ENCODE results near the gene MSRB1. TPM values are rescaled to one million over a fixed set of nuclear protein-coding genes. Genes with fewer than 3 reads are reported as not detected.

The MSRB1 gene
- total and polyA plus RNA-seq, 2 of the 13 experiments (the other 11 are each of a cell fraction or from before 2014, with no cell fraction given), result 32.1 to 75.4 TPM

DNA sequence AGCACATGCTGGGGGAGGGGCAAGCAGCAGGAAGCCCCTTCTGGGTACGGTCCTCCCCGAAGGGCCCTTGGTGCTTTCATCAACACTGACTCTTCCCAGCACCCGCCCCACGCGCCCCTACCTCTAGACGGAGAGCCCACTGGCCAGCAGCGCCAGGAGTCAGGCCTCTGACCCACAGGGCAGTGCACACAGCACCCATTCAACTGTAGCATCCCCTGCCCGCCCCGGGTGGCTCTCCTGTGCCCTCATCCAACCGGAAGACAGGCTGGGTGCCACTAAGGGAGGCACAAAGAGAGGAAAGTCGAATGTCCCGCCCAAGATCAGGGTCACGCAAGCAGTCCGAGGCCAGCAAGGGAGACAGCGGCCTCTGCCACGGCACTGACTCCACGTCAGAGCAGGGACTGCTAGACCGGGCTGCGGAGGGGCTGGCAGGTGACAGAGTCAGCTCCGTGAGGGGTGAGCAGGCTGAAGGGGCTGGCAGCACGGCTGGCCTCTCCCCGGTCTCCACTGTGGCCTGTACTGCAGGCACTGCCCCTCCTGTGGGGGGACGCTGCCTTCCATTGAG, 9.8 kb downstream of the MSRB1 start (continued):
- TF ChIP-seq, protein P1, sequence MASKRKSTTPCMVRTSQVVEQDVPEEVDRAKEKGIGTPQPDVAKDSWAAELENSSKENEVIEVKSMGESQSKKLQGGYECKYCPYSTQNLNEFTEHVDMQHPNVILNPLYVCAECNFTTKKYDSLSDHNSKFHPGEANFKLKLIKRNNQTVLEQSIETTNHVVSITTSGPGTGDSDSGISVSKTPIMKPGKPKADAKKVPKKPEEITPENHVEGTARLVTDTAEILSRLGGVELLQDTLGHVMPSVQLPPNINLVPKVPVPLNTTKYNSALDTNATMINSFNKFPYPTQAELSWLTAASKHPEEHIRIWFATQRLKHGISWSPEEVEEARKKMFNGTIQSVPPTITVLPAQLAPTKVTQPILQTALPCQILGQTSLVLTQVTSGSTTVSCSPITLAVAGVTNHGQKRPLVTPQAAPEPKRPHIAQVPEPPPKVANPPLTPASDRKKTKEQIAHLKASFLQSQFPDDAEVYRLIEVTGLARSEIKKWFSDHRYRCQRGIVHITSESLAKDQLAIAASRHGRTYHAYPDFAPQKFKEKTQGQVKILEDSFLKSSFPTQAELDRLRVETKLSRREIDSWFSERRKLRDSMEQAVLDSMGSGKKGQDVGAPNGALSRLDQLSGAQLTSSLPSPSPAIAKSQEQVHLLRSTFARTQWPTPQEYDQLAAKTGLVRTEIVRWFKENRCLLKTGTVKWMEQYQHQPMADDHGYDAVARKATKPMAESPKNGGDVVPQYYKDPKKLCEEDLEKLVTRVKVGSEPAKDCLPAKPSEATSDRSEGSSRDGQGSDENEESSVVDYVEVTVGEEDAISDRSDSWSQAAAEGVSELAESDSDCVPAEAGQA (IDR thresholded peaks at IDR 0.05; ENCODE audit: low read depth), result no peak
- TF ChIP-seq, protein P1 (CRISPR knock-in tag; IDR thresholded peaks at IDR 0.05; ENCODE audit: borderline replicate concordance), result no peak
- TF ChIP-seq, protein P2, sequence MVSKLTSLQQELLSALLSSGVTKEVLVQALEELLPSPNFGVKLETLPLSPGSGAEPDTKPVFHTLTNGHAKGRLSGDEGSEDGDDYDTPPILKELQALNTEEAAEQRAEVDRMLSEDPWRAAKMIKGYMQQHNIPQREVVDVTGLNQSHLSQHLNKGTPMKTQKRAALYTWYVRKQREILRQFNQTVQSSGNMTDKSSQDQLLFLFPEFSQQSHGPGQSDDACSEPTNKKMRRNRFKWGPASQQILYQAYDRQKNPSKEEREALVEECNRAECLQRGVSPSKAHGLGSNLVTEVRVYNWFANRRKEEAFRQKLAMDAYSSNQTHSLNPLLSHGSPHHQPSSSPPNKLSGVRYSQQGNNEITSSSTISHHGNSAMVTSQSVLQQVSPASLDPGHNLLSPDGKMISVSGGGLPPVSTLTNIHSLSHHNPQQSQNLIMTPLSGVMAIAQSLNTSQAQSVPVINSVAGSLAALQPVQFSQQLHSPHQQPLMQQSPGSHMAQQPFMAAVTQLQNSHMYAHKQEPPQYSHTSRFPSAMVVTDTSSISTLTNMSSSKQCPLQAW (CRISPR knock-in tag; IDR thresholded peaks at IDR 0.05), result no peak
- TF ChIP-seq ZNF672 (CRISPR knock-in tag; IDR thresholded peaks at IDR 0.05) (no peak), ZBTB38 (CRISPR knock-in tag; IDR thresholded peaks at IDR 0.05) (0 out of 2 replicates have a peak, but pooled peaks have one; percentile 35), HNRNPLL (IDR thresholded peaks at IDR 0.05; ENCODE audit: low read depth, low read length, poor library complexity, severe bottlenecking) (peak; percentile 20), ZSCAN12 (CRISPR knock-in tag; IDR thresholded peaks at IDR 0.05) (no peak), ZNF101 (CRISPR knock-in tag; IDR thresholded peaks at IDR 0.05; ENCODE audit: borderline replicate concordance, low read depth) (no peak), SP140L (CRISPR knock-in tag; IDR thresholded peaks at IDR 0.05; ENCODE audit: borderline replicate concordance) (no peak), TCF7L2 (IDR thresholded peaks at IDR 0.05; ENCODE audit: low read depth, low read length) (no peak), ZMYM2 (CRISPR knock-in tag; IDR thresholded peaks at IDR 0.05) (no peak), HMG20A (CRISPR knock-in tag; IDR thresholded peaks at IDR 0.05; ENCODE audit: borderline replicate concordance) (no peak), TSC22D2 (CRISPR knock-in tag; IDR thresholded peaks at IDR 0.05; ENCODE audit: borderline replicate concordance) (no peak), ZFY (CRISPR knock-in tag; IDR thresholded peaks at IDR 0.05) (0 out of 2 replicates have a peak, but pooled peaks have one; percentile 26), NBN (conservative IDR thresholded peaks at IDR 0.05) (no peak), FOSL1 (CRISPR knock-in tag; IDR thresholded peaks at IDR 0.05; ENCODE audit: borderline replicate concordance) (no peak)
- TF ChIP-seq, protein P3, sequence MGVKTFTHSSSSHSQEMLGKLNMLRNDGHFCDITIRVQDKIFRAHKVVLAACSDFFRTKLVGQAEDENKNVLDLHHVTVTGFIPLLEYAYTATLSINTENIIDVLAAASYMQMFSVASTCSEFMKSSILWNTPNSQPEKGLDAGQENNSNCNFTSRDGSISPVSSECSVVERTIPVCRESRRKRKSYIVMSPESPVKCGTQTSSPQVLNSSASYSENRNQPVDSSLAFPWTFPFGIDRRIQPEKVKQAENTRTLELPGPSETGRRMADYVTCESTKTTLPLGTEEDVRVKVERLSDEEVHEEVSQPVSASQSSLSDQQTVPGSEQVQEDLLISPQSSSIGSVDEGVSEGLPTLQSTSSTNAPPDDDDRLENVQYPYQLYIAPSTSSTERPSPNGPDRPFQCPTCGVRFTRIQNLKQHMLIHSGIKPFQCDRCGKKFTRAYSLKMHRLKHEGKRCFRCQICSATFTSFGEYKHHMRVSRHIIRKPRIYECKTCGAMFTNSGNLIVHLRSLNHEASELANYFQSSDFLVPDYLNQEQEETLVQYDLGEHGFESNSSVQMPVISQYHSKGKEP (CRISPR knock-in tag; IDR thresholded peaks at IDR 0.05), result no peak
- TF ChIP-seq, protein P4, sequence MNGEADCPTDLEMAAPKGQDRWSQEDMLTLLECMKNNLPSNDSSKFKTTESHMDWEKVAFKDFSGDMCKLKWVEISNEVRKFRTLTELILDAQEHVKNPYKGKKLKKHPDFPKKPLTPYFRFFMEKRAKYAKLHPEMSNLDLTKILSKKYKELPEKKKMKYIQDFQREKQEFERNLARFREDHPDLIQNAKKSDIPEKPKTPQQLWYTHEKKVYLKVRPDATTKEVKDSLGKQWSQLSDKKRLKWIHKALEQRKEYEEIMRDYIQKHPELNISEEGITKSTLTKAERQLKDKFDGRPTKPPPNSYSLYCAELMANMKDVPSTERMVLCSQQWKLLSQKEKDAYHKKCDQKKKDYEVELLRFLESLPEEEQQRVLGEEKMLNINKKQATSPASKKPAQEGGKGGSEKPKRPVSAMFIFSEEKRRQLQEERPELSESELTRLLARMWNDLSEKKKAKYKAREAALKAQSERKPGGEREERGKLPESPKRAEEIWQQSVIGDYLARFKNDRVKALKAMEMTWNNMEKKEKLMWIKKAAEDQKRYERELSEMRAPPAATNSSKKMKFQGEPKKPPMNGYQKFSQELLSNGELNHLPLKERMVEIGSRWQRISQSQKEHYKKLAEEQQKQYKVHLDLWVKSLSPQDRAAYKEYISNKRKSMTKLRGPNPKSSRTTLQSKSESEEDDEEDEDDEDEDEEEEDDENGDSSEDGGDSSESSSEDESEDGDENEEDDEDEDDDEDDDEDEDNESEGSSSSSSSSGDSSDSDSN (CRISPR knock-in tag; IDR thresholded peaks at IDR 0.05), result 0 out of 2 replicates have a peak, but pooled peaks have one; percentile 21

Data from HepG2 (cell line).